ENCODE results near the gene NEMP2. TPM values are rescaled to one million over a fixed set of nuclear protein-coding genes. Genes with fewer than 3 reads are reported as not detected.

Gene NEMP2
- total RNA-seq, 2 donors from 2014 or later: 3.2 to 3.6 TPM

GRCh38 chr2:190574169-190574568 is 39.6 kb upstream of the NEMP2 start:
- TF ChIP-seq CTCF (IDR thresholded peaks at IDR 0.05): no peak

GRCh38 chr2:190572246-190572645 is 37.7 kb upstream of the NEMP2 start:
- H3K9me3 ChIP-seq: peaks cover 4% of the 10 kb centered on the region
- no peak overlapping the region for H3K27ac ChIP-seq

More at GRCh38 chr2:190574169-190574568, 39.6 kb upstream of the NEMP2 start:
- no peaks in the 10 kb centered on the region for H3K36me3 ChIP-seq
- DNase-seq (ENCODE audit: low spot score): no peak
- no peaks in the 10 kb centered on the region for H3K27me3 ChIP-seq (replicated peaks; ENCODE audit: insufficient read depth)
- H3K4me1 ChIP-seq (ENCODE audit: control insufficient read depth in 1 of 2, low read depth in 2 of 2): peaks cover 5 to 15% of the 10 kb centered on the region in 2 donors
- ATAC-seq (ENCODE audit: insufficient number of reproducible peaks, low FRiP score, low read depth): no peak
- H3K4me3 ChIP-seq: no peak overlapping the region
- no peak overlapping the region for H3K27ac ChIP-seq
- H3K9me3 ChIP-seq: no peaks in the 10 kb centered on the region

GRCh38 chr2:190571686-190572085 is 37.2 kb upstream of the NEMP2 start:
- ATAC-seq (ENCODE audit: insufficient number of reproducible peaks, low FRiP score, low read depth): no peak
- no peak for TF ChIP-seq CTCF (IDR thresholded peaks at IDR 0.05)
- H3K36me3 ChIP-seq: no peaks in the 10 kb centered on the region
- DNase-seq (ENCODE audit: low spot score): no peak
- peaks cover 4% of the 10 kb centered on the region for H3K9me3 ChIP-seq
- H3K4me1 ChIP-seq (ENCODE audit: control insufficient read depth in 1 of 2, low read depth in 2 of 2): no peaks in the 10 kb centered on the region
- H3K27ac ChIP-seq: no peak overlapping the region
- no peaks in the 10 kb centered on the region for H3K27me3 ChIP-seq (replicated peaks; ENCODE audit: insufficient read depth)
- H3K4me3 ChIP-seq: no peak overlapping the region

More at GRCh38 chr2:190572246-190572645, 37.7 kb upstream of the NEMP2 start:
- Histone ChIP-seq H3K27me3 (replicated peaks; ENCODE audit: insufficient read depth) (no peaks in the 10 kb centered on the region), H3K4me3 (no peak overlapping the region), H3K4me1 (ENCODE audit: control insufficient read depth in 1 of 2, low read depth in 2 of 2) (no peaks in the 10 kb centered on the region), H3K36me3 (no peaks in the 10 kb centered on the region)
- DNase-seq (ENCODE audit: low spot score): no peak
- TF ChIP-seq CTCF (IDR thresholded peaks at IDR 0.05): no peak
- ATAC-seq (ENCODE audit: insufficient number of reproducible peaks, low FRiP score, low read depth): no peak

- H3K4me1 ChIP-seq (ENCODE audit: control insufficient read depth in 1 of 2, low read depth in 2 of 2): no peaks in the 10 kb centered on the region
- no peak for TF ChIP-seq CTCF (IDR thresholded peaks at IDR 0.05)
- no peak for DNase-seq (ENCODE audit: low spot score)
- H3K9me3 ChIP-seq: peaks cover 4% of the 10 kb centered on the region
- no peak overlapping the region for H3K4me3 ChIP-seq
- H3K36me3 ChIP-seq: no peaks in the 10 kb centered on the region
- no peak for ATAC-seq (ENCODE audit: insufficient number of reproducible peaks, low FRiP score, low read depth)
- H3K27me3 ChIP-seq (replicated peaks; ENCODE audit: insufficient read depth): no peaks in the 10 kb centered on the region
- no peak overlapping the region for H3K27ac ChIP-seq
These were observed 36.3 kb upstream of the NEMP2 start for GRCh38 chr2:190570871-190571270.

GRCh38 chr2:190569994-190570755 is 35.7 kb upstream of the NEMP2 start:
- Histone ChIP-seq H3K36me3 (no peaks in the 10 kb centered on the region), H3K27ac (no peak overlapping the region), H3K9me3 (peaks cover 4% of the 10 kb centered on the region), H3K4me1 (ENCODE audit: control insufficient read depth in 1 of 2, low read depth in 2 of 2) (no peaks in the 10 kb centered on the region), H3K27me3 (replicated peaks; ENCODE audit: insufficient read depth) (no peaks in the 10 kb centered on the region), H3K4me3 (no peak overlapping the region)
- DNase-seq (ENCODE audit: low spot score): no peak
- no peak for TF ChIP-seq CTCF (IDR thresholded peaks at IDR 0.05)
- no peak for ATAC-seq (ENCODE audit: insufficient number of reproducible peaks, low FRiP score, low read depth)

All from thoracic aorta (tissue), 2 donors.